Stimulated activated CD4-positive, alpha-beta T cell treated with anti-CD3 and anti-CD28 coated beads, Interleukin-4, amount 100 ng/mL, for 4 hours (primary cell): Measurements from ENCODE around the gene CRIP2.

Source experiments
- DNase-seq, 2 experiments: peaks; one replicate each; pipeline ENCODE4 v3.0.0-alpha.2; 2020

CRIP2 gene

GRCh38 chr14:105488781-105489541 is 14.3 kb downstream of the CRIP2 start:
- DNase-seq = no peak

GRCh38 chr14:105489542-105490266 is 15.1 kb downstream of the CRIP2 start:
- DNase-seq = peak; percentile 73 to 82

DNA sequence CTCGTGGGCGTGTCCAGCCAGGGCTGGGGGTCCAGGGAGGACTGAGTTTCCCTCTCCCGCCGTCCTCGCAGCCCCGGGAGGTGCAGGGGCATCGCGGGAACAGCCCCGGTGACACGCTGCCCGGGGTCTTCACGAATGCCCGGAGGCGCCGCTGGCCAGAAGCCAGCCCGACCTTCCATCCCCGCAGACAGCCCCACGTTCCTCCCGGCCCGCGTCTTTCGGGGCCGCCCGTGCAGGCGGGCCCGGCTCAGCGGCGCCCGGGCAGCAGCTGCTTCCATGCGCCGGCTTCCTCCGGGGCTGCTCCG is 15.6 kb downstream of the CRIP2 start:
- no peak for DNase-seq

DNA sequence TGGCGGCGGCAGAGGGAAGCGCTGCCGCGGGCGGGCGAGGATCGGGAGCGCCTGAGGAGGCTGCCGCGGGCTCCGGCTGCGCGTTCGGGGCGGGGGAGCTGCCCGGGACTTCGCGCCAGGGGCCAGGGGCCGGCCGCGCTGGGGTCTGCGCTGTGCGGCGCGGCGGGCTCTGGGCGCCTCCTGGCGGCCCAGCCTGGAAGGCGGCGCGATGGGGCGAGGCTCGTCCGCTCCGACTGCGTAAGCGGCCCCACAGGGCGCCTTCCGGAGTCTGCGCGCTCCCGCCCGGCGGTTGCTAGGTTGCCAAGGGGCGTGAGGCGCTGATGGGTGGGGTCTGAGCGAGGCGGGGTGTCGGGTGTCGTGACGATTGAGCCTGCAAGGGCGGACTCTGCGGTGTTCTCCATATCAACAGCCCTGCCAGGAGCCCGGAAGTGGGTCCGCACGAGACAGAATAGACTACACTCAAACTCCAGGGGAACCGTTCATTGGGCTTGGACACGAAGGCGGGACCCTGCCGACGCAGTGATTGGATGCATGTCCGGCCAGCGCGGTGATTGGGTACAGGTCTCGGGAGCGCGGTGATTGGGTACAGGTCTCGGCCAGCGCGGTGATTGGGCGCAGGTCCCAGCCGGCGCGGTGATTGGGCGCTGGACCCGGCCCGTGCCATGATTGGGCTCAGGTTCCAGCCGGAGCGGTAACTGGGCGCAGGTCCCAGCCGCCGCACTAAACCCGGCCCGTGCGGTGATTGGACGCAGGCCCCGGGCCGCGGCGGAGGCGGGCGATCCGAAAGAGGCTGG is 16.1 kb downstream of the CRIP2 start, which contains the start of gene TEDC1:
TEDC1 (plus strand) TSS at position 675 of the 794 bp plus-strand sequence. CDS start 130 bp downstream, outside the sequence.
- peak; percentile 97 to 99 for DNase-seq

DNA sequence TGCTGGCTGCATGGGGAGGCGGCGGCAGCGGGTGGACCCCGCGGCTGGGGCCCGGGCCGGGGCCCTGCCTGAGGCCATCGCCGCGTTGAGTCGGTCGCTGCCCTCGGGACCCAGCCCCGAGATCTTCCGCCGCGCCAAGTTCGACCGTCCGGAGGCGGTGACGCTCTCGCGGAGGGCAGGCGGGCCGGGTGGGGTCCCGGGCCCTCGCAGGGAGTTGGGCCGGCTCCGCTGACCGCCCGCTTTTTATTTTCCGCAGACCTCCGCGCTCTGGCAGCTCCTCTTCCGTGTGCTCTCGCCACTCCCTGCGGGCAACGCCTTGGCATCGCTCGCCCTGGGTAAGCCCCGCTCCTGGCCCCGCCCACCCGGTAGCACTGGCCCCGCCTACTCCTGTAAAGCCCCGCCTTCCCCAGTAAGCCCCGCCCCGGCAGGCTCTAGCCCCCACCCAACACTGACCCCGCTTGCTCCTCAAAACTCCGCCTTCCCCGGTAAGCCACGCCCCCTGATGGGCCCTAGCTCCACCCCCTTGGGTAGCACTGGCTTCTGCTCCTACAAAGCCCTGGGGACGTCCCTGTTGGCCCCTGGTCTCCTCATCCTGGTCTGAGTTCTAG is 16.8 kb downstream of the CRIP2 start:
- peak; percentile 80 to 83 for DNase-seq

DNA sequence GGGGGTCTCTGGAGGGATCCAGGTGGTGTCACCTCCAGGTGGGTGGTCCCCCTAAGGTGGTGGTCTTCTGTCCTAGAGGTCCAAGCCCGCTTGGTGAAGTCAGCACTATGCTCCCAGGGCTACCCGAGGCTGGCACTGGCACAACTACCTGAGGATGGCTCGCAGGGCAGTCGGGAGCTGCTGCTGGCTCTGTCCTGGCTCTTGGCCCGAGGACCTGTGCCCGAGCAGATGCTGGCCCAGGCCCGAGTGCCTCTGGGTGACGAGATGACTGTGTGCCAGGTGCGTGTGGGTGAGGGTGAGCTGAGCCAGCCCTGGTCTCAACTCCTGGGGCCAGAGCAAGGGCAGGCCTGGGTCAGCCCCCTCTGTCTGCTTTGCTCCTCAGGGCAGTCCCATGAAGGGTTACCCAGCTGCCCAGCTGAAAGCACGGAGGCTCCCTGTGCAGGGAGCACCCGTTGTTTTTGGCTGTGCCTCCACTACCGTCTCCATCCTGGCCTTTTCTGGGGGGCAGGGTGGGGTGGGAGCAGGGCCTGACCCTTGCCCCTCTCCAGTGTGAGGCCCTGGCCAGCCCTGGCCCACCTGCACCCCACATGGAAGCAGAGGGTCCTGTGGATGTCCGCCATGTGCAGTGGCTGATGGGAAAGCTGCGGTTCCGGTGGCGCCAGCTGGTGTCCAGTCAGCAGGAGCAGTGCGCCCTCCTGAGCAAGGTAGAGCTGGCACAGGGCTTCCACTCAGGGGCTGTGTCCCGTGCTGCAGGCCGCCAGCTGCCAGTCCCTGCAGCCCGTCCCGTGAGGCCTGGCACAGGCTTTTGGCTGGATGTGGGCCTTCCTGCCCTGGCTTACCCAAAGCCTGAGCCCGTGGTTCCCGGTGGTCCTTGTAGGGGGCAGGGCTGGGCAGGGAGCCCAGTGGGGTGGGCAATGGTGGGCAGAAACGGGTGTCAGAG is 17.7 kb downstream of the CRIP2 start:
- DNase-seq = no peak

DNA sequence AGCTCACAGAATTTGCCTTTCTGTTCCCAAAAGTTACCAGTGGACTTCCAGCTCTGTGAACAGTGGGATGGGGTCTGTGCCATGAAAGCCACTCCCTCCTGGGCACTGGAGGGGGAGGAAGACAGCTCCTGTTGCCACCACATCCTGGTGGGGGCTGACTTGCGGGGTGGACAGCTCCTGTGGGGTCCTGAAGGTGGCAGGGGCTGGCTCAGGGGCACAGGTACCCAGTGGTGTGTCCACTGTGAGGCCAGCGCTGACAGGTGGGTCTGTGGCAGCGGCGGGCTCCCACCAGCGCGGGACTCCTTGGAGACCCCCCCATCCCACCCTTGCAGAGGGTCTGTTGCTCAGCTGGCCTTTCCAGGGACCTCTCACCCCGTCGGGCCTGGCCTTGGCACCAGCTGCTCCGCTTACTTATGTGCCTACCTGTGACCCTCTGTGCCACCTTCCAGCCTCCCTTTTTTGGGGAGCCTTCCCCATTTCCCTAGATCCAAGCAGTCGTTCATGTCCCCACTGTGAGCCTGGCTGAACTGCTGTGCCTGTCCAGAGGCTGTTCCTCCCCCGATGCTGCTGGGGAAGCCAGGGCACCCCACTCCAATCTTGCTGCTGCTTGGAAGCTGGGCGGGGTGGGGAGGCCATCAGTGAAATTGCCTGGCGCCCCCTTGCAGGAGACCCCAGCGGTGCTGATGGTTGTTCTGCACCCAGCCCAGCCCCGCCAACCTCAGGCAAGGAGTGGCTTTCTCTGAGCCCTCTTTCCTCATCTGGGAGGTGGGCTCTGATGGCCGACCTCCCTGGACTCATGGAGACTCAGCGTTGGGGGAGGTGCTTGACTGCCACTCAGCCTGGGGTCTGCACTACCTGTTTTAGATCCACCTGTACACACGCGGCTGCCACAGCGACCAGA is 18.6 kb downstream of the CRIP2 start:
- DNase-seq = no peak

- DNase-seq = no peak
These were observed 19.4 kb downstream of the CRIP2 start for GRCh38 chr14:105493921-105494605.

DNA sequence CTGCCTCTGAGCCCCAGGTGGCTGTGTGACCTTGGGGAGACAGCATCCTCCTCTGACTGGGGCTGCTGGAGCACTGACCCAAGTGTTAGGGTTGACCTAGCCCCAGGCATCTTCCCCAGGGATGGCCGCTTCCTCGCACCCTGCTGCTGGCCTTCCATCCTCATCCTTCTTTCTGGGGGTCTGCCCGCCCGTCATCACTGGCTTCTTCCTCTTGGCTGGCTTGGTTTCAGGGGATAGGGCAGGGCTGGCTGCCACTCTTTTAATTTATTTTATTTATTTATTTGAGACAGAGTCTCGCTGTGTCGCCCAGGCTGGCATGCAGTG is 19.9 kb downstream of the CRIP2 start:
- no peak for DNase-seq

- no peak for DNase-seq
These were observed 20.7 kb downstream of the CRIP2 start for GRCh38 chr14:105495101-105495989.

DNA sequence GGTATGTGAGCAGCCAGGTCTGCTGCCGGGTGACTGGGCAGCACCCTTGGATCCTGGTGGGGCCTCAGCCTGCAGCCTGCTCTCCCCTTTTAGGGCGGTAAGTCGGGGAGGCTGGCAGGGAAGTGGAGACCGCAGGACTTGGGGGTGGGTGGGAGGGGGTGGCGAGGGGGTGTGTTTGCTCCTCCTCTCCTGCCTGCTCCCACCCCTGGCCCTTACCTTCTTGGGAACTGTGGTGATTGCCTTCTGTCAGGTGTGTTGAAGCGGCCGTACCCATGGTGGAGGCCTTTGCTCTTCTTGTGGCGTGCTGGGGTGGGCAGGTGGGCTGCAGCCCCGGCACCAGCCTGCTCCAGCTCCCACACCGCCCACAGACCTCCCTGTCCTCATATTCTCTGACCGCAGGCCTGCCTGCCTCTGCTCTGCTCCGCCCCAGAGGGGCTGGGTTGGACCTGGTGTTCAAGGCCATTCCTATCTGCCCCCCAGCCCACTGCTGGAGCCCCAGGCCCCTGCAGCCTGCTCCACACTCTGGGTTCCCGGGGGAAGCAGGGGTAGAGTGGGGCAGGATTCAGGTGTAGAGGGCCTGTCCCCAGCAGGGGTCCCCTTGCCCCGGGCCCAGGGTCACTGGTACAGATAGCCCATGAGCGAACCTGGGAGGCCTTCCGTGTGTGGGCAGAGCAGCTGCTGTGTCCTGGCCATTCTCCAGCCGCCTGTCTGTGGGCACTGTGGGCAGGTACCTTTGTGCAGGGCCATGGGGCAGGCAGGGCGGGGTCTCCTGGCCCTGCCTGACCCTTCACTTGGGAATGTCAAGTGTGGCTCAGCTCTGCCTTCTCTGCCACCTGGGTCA is 21.6 kb downstream of the CRIP2 start:
- DNase-seq = no peak

DNA sequence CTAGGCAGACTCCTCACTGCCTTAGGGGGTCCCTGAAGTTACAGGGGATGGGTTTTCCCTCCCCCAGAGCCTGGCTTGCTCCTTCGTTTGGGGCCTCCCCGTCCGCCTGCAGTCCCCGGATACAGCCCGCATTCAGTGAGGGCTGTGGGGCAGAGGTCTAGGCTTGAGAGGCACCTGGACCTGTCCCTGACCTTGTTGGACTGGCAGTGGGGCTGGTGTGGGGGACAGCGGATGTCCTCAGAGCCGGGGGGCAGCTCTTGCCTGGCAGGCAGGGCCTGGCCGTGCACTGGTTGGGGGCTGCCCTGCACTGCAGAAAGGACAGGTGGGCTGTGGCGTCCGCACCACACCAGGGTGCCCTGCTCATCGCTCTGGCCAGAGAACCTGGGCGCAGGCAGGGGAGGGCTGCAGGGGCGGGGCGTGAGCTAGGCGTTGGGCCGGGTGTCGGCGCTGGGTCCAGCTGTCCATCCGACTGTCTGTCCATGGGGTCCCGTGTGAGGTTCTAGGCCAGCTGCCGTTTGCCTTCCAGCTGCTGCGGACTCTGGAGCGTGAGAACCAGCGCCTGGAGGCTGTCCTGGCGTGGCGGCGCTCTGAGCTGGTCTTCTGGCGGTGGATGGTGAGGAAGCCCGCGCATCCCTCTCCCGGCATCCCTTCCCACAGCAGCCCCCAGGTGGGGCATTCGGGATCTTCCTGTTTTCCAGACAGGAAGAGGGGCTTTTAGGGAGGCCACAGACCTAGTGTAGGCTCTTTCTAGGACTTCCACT is 22.4 kb downstream of the CRIP2 start:
- no peak for DNase-seq

DNA sequence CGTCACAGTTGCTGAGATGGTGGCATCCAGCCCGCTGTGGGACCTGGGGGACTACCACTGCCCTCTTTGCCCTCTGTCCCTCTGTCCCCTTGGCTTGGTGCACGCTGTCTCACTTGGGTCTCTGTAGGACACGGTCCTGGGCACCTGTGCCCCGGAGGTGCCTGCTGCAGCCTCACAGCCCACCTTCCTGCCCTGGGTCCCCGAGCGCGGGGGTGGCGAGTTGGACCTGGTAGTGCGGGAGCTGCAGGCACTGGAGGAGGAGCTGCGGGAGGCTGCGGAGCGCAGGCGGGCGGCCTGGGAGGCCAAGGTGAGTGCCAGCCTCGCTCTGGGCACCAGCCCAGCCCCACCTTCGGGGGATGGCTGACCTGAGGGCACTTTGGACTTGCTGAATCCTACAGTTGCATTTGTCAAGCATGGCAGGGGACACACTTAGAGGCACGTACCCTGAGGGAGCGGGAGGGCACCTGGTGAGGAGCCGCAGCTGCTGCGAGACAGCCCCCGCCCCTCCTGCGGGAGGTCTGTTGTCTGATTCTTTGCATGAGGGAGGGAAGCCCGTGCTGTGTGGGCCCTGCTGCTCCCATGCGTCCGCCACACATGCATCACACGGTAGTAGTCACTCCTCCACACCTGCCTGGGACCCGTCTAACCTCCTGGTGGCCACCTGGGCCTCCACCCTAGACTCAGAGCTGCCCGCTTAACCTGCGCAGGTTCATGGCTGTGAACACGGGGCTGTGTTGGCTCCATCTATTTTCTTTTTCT is 23.2 kb downstream of the CRIP2 start:
- DNase-seq = no peak

DNA sequence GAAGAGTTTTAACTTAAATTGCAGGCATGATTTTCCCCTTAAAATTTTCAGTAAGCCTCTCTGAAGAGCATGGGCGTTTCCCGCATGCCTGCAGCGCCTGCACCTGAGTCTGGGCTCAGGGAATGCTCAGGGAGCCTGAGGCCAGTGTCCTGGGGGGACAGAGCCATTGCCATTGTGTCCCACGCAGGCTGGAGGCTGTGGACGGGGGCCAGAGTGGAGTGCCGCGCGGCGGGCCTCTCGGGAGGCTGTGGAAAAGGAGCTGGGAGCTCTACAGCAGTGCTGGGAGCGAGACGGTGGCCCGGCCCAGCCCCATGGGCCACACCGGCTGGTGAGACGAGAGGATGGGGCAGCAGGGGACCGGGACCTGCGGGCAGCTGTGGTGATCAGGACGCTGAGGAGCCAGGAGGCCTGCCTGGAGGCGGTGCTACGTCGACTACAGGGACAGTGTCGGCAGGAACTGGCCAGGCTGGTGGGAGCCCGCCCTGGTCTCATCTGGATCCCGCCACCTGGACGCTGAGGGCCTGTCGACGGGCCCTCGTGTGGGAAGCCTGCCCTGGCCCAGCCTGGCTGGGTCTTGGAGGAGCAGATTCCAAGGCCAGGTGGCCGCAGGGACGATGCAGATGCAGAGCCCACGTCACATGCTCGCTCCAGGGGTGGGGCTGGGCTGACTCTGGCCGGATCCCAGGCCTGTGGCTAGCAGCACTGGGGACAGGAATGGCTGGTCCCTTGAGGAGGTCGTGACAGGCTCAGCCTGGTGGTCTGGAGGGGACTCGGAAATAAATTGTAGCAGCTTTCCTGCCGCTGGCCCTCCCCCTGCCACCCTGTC is 24.0 kb downstream of the CRIP2 start:
- DNase-seq = no peak

DNA sequence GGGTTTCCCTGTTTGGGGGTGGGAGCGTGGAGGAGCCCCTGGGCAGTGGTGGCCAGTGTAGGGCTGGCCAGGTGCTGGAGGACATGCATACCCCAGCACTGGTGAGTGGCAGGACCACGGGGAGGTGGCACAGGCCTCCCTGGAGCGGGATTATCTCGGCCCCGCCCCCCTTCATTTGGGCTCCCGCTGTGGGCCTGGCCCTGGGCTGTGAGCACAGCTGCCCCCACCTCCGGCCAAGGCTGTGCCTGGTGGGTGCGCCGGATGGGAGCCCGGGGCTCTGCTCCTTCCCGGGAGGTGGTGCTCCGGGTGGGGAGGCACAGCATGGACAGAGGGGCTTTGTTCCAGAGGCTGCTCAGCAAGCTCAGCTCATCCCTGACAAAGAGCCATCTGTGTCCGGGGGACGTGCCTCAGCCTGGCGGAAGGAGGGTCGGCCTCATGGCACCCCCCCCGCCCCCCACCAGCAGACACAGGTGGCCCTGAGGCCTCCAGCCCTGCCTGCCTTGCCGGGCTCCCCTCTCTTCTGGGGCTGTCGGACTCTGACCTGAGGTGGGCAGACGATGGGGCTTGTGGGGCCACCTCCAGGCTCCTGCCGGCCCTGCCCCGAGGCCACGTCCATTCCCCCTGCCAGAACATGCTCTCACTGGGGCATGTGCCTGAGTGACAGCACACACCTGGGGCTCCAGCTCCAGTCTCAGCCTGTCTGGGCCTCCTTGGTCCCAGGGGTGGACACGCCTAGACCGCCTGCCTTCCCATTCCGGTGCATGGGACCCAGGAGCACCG is 24.8 kb downstream of the CRIP2 start:
- DNase-seq = no peak
